Measurements from ENCODE around the gene WDR31. TPM values are rescaled to one million over a fixed set of nuclear protein-coding genes. Genes with fewer than 3 reads are reported as not detected.
A peak's percentile ranks its signal among the peaks of the same experiment; 100 is the strongest.

The WDR31 gene
- total RNA-seq, 4 donors from 2014 or later = 1.3 to 2.8 (median 2.1) TPM

- Histone ChIP-seq H3K36me3 (peaks cover 14 to 30% (median 23%) of the 10 kb centered on the region in 4 donors), H3K4me3 (peak overlapping the region in 3 of 4 donors; percentile 82 to 90 (median 84)), H3K4me1 (peaks cover 12 to 23% (median 20%) of the 10 kb centered on the region in 4 donors), H3K27ac (replicated peaks in 1 of 4) (no peak overlapping the region), H3K9me3 (no peaks in the 10 kb centered on the region), H3K27me3 (no peaks in the 10 kb centered on the region)
- intact Hi-C loops (cut with DNase I) = loop anchor here (5.0 kb wide), 1 partner anchor 33 kb away; the partner anchor contains the start of gene WDR31
- 93% methylated on average over 6 of the region's 6 CpGs for WGBS
- TF ChIP-seq CTCF (IDR thresholded peaks at IDR 0.05) (no peak), POLR2AphosphoS5 (IDR thresholded peaks at IDR 0.05) (no peak), POLR2A (IDR thresholded peaks at IDR 0.05; ENCODE audit: low read depth) (no peak), EP300 (IDR thresholded peaks at IDR 0.05) (no peak)
- no peak for DNase-seq (ENCODE audit: extremely low spot score)
Observed at GRCh38 chr9:113375057-113376023, 35.3 kb upstream of the WDR31 start.

- 80% methylated on average over 1 of the region's 24 CpGs for WGBS
- Histone ChIP-seq H3K27me3 (no peaks in the 10 kb centered on the region), H3K4me3 (no peak overlapping the region), H3K9me3 (no peaks in the 10 kb centered on the region), H3K4me1 (peaks cover 12 to 23% (median 20%) of the 10 kb centered on the region in 4 donors), H3K36me3 (peaks cover 14 to 30% (median 23%) of the 10 kb centered on the region in 4 donors), H3K27ac (replicated peaks in 1 of 4) (no peak overlapping the region)
- no peak for TF ChIP-seq POLR2A (IDR thresholded peaks at IDR 0.05; ENCODE audit: low read depth)
- TF ChIP-seq EP300 (IDR thresholded peaks at IDR 0.05) = no peak
- TF ChIP-seq POLR2AphosphoS5 (IDR thresholded peaks at IDR 0.05) = no peak
- no peak for TF ChIP-seq CTCF (IDR thresholded peaks at IDR 0.05)
- DNase-seq (ENCODE audit: extremely low spot score) = no peak
- intact Hi-C loops (cut with DNase I) = no loop called here
Observed at GRCh38 chr9:113373676-113374392, 33.8 kb upstream of the WDR31 start.

GRCh38 chr9:113373256-113373655, 33.2 kb upstream of the WDR31 start:
- DNase-seq (ENCODE audit: extremely low spot score) = no peak
- Histone ChIP-seq H3K4me3 (no peak overlapping the region), H3K27me3 (no peaks in the 10 kb centered on the region), H3K27ac (replicated peaks in 1 of 4) (no peak overlapping the region), H3K36me3 (peaks cover 14 to 30% (median 23%) of the 10 kb centered on the region in 4 donors), H3K4me1 (peaks cover 12 to 23% (median 20%) of the 10 kb centered on the region in 4 donors), H3K9me3 (no peaks in the 10 kb centered on the region)
- intact Hi-C loops (cut with DNase I) = no loop called here
- no peak for TF ChIP-seq POLR2A (IDR thresholded peaks at IDR 0.05; ENCODE audit: low read depth)
- TF ChIP-seq POLR2AphosphoS5 (IDR thresholded peaks at IDR 0.05) = no peak
- TF ChIP-seq EP300 (IDR thresholded peaks at IDR 0.05) = no peak
- TF ChIP-seq CTCF (IDR thresholded peaks at IDR 0.05) = no peak
- WGBS = 63% methylated on average over 3 of the region's 3 CpGs

GRCh38 chr9:113372059-113372458, 32.0 kb upstream of the WDR31 start:
- TF ChIP-seq EP300 (IDR thresholded peaks at IDR 0.05) (no peak), POLR2AphosphoS5 (IDR thresholded peaks at IDR 0.05) (no peak), CTCF (IDR thresholded peaks at IDR 0.05) (no peak), POLR2A (IDR thresholded peaks at IDR 0.05; ENCODE audit: low read depth) (no peak)
- Histone ChIP-seq H3K36me3 (peaks cover 14 to 30% (median 23%) of the 10 kb centered on the region in 4 donors), H3K9me3 (no peaks in the 10 kb centered on the region), H3K27ac (replicated peaks in 1 of 4) (no peak overlapping the region), H3K27me3 (no peaks in the 10 kb centered on the region), H3K4me3 (no peak overlapping the region), H3K4me1 (peaks cover 9 to 18% (median 15%) of the 10 kb centered on the region in 4 donors)
- intact Hi-C loops (cut with DNase I) = no loop called here
- WGBS = 90% methylated on average over 5 of the region's 5 CpGs
- DNase-seq (ENCODE audit: extremely low spot score) = no peak
